ENCODE results near the gene SPATS1. TPM values are rescaled to one million over a fixed set of nuclear protein-coding genes. Genes with fewer than 3 reads are reported as not detected.
"Not testable (repeated sequence)": the region's sequence is repeated elsewhere in the genome, so short reads cannot be mapped to it uniquely, and the experiment has no call there.

SPATS1 gene
- total RNA-seq, 2 experiments from 2014 or later = not detected

GRCh38 chr6:44315516-44315915 is 26.9 kb upstream of the SPATS1 start:
- H3K27ac Mint-ChIP-seq = no peak overlapping the region
- DNase-seq (no peak), ATAC-seq (no peak)
- no peak overlapping the region for H3K4me3 Mint-ChIP-seq
- CTCF ChIA-PET = no interaction called here
- peaks cover 12% of the 10 kb centered on the region for H3K4me1 Mint-ChIP-seq
- peaks cover 27% of the 10 kb centered on the region for H3K27me3 Mint-ChIP-seq
- peaks cover 1% of the 10 kb centered on the region for H3K36me3 Mint-ChIP-seq
- H3K9me3 Mint-ChIP-seq (ENCODE audit: low read depth) = no peaks in the 10 kb centered on the region

DNA sequence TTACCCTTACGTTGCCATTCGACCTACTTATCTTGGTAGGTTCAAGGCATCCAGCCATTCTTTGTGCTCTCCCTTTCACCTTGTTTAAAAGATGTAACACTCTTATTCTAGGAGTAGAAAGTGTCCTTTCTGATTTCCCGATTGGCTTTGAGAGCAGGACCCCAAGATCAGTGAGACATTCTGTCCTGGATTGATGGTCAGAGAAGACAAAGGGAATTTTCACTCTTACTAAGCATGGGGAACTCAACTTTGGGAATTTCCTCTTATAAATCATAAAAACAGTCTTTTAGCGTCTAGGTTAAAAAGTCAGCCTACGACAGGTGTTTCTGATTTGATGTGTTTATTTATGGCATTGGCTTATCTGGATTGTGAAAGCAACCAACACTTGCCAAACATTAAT is 26.5 kb upstream of the SPATS1 start:
- Mint-ChIP-seq H3K4me1 (peaks cover 12% of the 10 kb centered on the region), H3K27ac (no peak overlapping the region), H3K36me3 (peaks cover 1% of the 10 kb centered on the region), H3K4me3 (no peak overlapping the region), H3K9me3 (ENCODE audit: low read depth) (no peaks in the 10 kb centered on the region), H3K27me3 (peaks cover 31% of the 10 kb centered on the region)
- CTCF ChIA-PET = no interaction called here
- DNase-seq (no peak), ATAC-seq (no peak)

- Mint-ChIP-seq H3K9me3 (ENCODE audit: low read depth) (no peaks in the 10 kb centered on the region), H3K4me3 (no peak overlapping the region), H3K27ac (no peak overlapping the region), H3K4me1 (peaks cover 11% of the 10 kb centered on the region), H3K36me3 (peaks cover 1% of the 10 kb centered on the region), H3K27me3 (peaks cover 32% of the 10 kb centered on the region)
- DNase-seq (no peak), ATAC-seq (no peak)
- CTCF ChIA-PET = no interaction called here
These were observed 26.0 kb upstream of the SPATS1 start for GRCh38 chr6:44316481-44316880.

- H3K4me1 Mint-ChIP-seq; H3K4me3 Mint-ChIP-seq; DNase-seq; H3K36me3 Mint-ChIP-seq; CTCF ChIA-PET; H3K27ac Mint-ChIP-seq; H3K9me3 Mint-ChIP-seq (ENCODE audit: low read depth); ATAC-seq: not testable (repeated sequence)
- peaks cover 33% of the 10 kb centered on the region for H3K27me3 Mint-ChIP-seq
These were observed 25.3 kb upstream of the SPATS1 start for GRCh38 chr6:44317136-44317631.

DNA sequence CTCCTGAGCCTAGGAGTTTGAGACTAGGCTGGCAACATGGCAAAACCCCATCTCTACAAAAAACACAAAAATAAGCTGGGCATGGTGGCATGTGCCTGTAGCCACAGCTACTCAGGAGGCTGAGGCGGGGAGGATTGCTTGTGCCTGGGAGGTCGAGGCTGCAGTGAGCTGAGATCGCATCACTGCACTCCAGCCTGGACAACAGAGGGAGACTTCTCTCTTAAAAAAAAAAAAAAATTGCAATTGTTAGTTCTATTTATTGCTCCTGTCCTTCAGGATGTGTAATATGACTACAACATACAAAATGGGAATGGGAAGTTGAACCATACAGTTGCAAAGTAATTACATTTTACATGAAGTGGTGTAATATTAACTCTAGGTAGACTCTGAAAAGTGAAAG is 21.2 kb upstream of the SPATS1 start:
- Mint-ChIP-seq H3K36me3 (no peaks in the 10 kb centered on the region), H3K27me3 (peaks cover 47% of the 10 kb centered on the region), H3K27ac (no peak overlapping the region), H3K9me3 (ENCODE audit: low read depth) (no peaks in the 10 kb centered on the region), H3K4me3 (no peak overlapping the region), H3K4me1 (no peaks in the 10 kb centered on the region)
- CTCF ChIA-PET = interaction anchor here (1.3 to 1.6 kb wide), 2 partner anchors 22 to 53 kb away, joined by 3 to 4 read pairs; no protein-coding TSS in a partner anchor
- DNase-seq (no peak), ATAC-seq (no peak)

- CTCF ChIA-PET = interaction anchor here (0.6 to 1.1 kb wide), 2 partner anchors 14 to 22 kb away, joined by 3 read pairs; partner anchors contain the start of gene AARS2
- Mint-ChIP-seq H3K27me3 (peaks cover 55% of the 10 kb centered on the region), H3K4me3 (no peak overlapping the region), H3K27ac (no peak overlapping the region), H3K9me3 (ENCODE audit: low read depth) (no peaks in the 10 kb centered on the region), H3K4me1 (no peaks in the 10 kb centered on the region), H3K36me3 (no peaks in the 10 kb centered on the region)
- DNase-seq (no peak), ATAC-seq (no peak)
These were observed 15.4 kb upstream of the SPATS1 start for GRCh38 chr6:44327096-44327495.

DNA sequence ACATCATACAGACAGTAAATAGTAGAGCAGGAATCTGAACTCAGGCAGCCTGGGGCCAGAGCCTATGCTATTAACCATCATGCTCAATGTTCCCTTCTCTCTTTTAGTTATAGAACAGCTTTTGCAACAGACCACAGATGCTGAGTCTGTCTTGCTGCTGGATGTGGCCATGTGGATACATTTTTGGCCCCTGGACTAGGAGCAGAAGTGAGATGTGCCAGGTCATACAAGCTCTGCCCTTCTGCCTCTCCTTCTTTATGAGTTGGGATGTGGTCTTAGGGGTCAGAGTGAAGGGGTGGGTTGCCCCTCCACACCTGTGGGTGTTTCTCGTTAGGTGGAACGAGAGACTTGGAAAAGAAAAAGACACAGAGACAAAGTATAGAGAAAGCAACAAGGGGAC is 14.7 kb upstream of the SPATS1 start:
- CTCF ChIA-PET = interaction anchor here (0.6 to 1.1 kb wide), 2 partner anchors 15 to 23 kb away, joined by 3 read pairs; partner anchors contain the start of gene AARS2
- H3K4me3 Mint-ChIP-seq = no peak overlapping the region
- H3K27ac Mint-ChIP-seq = no peak overlapping the region
- no peaks in the 10 kb centered on the region for H3K4me1 Mint-ChIP-seq
- DNase-seq = no peak
- no peaks in the 10 kb centered on the region for H3K36me3 Mint-ChIP-seq
- no peaks in the 10 kb centered on the region for H3K9me3 Mint-ChIP-seq (ENCODE audit: low read depth)
- peaks cover 58% of the 10 kb centered on the region for H3K27me3 Mint-ChIP-seq
- ATAC-seq = no peak

GRCh38 chr6:44328203-44328602 is 14.2 kb upstream of the SPATS1 start:
- DNase-seq; H3K27ac Mint-ChIP-seq; H3K4me3 Mint-ChIP-seq; H3K36me3 Mint-ChIP-seq; H3K9me3 Mint-ChIP-seq (ENCODE audit: low read depth); CTCF ChIA-PET; ATAC-seq; H3K4me1 Mint-ChIP-seq: not testable (repeated sequence)
- peaks cover 57% of the 10 kb centered on the region for H3K27me3 Mint-ChIP-seq

DNA sequence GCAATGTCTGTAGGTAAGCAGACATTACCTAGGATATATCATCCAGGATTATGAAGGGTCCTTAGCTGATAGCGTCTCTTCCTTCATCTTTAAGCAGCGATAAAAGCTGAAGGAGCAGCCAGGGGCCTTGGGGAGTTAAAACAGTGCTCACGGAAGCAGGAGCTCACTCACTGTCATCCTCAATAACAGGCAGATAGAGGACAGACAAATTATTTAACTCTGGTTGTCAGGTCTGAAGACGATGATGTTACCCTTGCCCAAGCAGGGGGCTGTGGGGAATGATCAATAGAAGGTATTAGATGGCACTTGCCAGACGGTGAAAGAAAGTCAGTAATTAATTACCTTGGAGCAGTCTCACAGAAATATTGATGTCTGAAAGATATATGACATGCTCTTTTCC is 12.6 kb upstream of the SPATS1 start:
- H3K27me3 Mint-ChIP-seq = peaks cover 53% of the 10 kb centered on the region
- H3K4me1 Mint-ChIP-seq = no peaks in the 10 kb centered on the region
- no peak for ATAC-seq
- no peaks in the 10 kb centered on the region for H3K9me3 Mint-ChIP-seq (ENCODE audit: low read depth)
- H3K27ac Mint-ChIP-seq = no peak overlapping the region
- no peak for DNase-seq
- H3K4me3 Mint-ChIP-seq = no peak overlapping the region
- no peaks in the 10 kb centered on the region for H3K36me3 Mint-ChIP-seq
- CTCF ChIA-PET = no interaction called here

DNA sequence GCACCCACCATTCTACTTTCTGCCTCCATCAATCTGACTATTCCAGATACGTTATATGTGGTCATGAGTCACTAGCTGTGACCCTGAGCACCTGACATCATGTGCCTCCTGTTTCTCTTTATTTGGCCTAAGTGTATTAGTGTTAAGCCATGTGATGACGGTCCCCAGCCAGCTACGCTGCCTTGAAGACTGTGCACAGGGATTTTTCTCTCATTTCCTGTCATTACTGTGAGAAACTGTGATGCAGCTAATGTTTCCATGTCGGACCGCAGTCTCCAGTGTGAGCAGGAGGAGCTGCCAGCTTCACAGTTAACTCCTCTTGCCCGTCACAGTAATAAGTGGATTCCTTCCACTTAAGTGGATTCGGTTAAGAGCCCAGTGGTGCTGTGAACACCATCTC is 9.9 kb upstream of the SPATS1 start:
- Mint-ChIP-seq H3K4me3 (no peak overlapping the region), H3K4me1 (no peaks in the 10 kb centered on the region), H3K9me3 (ENCODE audit: low read depth) (no peaks in the 10 kb centered on the region), H3K27me3 (peaks cover 51% of the 10 kb centered on the region), H3K27ac (no peak overlapping the region), H3K36me3 (no peaks in the 10 kb centered on the region)
- DNase-seq (no peak), ATAC-seq (no peak)
- CTCF ChIA-PET = interaction anchor here (3.0 to 9.3 kb wide), 2 partner anchors 20 to 65 kb away, joined by 12 to 91 read pairs; partner anchors contain the start of gene AARS2

GRCh38 chr6:44333273-44333919 is 9.1 kb upstream of the SPATS1 start:
- DNase-seq (no peak), ATAC-seq (no peak)
- H3K36me3 Mint-ChIP-seq = no peaks in the 10 kb centered on the region
- no peaks in the 10 kb centered on the region for H3K4me1 Mint-ChIP-seq
- H3K27ac Mint-ChIP-seq = no peak overlapping the region
- H3K27me3 Mint-ChIP-seq = peaks cover 43% of the 10 kb centered on the region
- no peaks in the 10 kb centered on the region for H3K9me3 Mint-ChIP-seq (ENCODE audit: low read depth)
- no peak overlapping the region for H3K4me3 Mint-ChIP-seq
- CTCF ChIA-PET = interaction anchor here (3.0 to 9.3 kb wide), 2 partner anchors 21 to 66 kb away, joined by 12 to 91 read pairs; partner anchors contain the start of gene AARS2

DNA sequence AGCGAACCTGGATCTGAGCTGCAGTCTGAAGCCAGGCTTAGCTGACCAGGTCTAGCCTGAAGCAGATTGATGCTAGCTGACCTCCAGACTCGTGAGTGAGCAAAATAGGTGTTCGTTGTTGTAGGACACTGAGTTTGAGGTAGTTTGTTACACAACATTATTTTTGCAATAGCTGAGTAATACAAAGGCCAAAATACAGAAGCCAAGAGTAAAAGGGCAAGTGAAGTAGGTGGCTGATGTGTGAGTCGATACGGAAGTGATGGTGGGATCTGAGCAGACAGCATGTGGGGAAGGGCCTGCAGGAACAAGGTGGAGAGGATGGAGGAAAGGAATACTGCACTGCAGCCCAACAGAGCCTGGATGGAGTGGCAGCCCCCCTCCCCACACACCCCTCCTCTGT is 8.5 kb upstream of the SPATS1 start:
- H3K36me3 Mint-ChIP-seq = no peaks in the 10 kb centered on the region
- DNase-seq (no peak), ATAC-seq (no peak)
- H3K27ac Mint-ChIP-seq = no peak overlapping the region
- H3K27me3 Mint-ChIP-seq = peaks cover 38% of the 10 kb centered on the region
- no peaks in the 10 kb centered on the region for H3K4me1 Mint-ChIP-seq
- H3K9me3 Mint-ChIP-seq (ENCODE audit: low read depth) = no peaks in the 10 kb centered on the region
- CTCF ChIA-PET = interaction anchor here (3.0 to 9.3 kb wide), 2 partner anchors 21 to 66 kb away, joined by 12 to 91 read pairs; partner anchors contain the start of gene AARS2
- no peak overlapping the region for H3K4me3 Mint-ChIP-seq

DNA sequence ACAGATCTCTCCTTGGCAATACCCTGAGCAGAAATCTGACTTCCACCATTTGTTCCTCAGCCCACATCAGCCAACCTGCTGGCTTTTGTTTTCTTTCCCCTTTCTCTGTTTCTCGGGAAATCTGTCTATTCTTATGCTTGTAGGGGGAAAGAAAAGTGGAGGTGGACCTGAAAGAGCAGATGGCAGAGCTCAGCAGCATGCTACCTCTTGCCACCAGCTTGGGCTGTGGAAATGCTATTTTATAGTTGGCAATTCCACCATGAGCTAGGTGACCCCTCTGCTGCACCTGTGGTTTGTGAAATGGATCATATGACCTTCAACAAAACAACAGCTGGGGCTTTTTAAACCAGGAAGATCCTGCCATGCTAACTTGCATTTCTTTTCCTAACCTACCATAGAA is 6.8 kb upstream of the SPATS1 start:
- H3K27me3 Mint-ChIP-seq = peaks cover 26% of the 10 kb centered on the region
- H3K9me3 Mint-ChIP-seq (ENCODE audit: low read depth) = no peaks in the 10 kb centered on the region
- H3K4me3 Mint-ChIP-seq = no peak overlapping the region
- DNase-seq (no peak), ATAC-seq (no peak)
- no peaks in the 10 kb centered on the region for H3K36me3 Mint-ChIP-seq
- CTCF ChIA-PET = interaction anchor here (0.8 to 9.3 kb wide), 4 partner anchors 10 to 68 kb away, joined by 3 to 91 read pairs (median 6); partner anchors contain the start of gene AARS2
- H3K27ac Mint-ChIP-seq = no peak overlapping the region
- no peaks in the 10 kb centered on the region for H3K4me1 Mint-ChIP-seq
